Neural cell (in vitro differentiated cells): ENCODE data around the gene TCEAL4.

Experiments used
- EP300 ChIP-seq: fragments of 450-650 bp; conservative IDR thresholded peaks from 2 replicates; pipeline ENCODE4 v1.6.1; 2014; ENCODE audit warnings: antibody characterized with exemption, mild to moderate bottlenecking, moderate library complexity; ENCODE audit not compliant: poor library complexity, severe bottlenecking
- EZH2 ChIP-seq: fragments of 200-600, 300-800 bp; shearing (Covaris generic), sonication (generic); IDR thresholded peaks from 2 replicates; pipeline ENCODE4 v1.6.1; 2014; ENCODE audit warnings: antibody characterized with exemption, low read length, borderline replicate concordance, mild to moderate bottlenecking; ENCODE audit not compliant: insufficient read depth, poor library complexity, severe bottlenecking
- POLR2AphosphoS5 ChIP-seq: IDR thresholded peaks from 2 replicates; pipeline ENCODE4 v1.6.1; 2012
- RAD21 ChIP-seq: fragments of 450-650 bp; conservative IDR thresholded peaks from 2 replicates; pipeline ENCODE4 v1.6.1; 2014; ENCODE audit warnings: antibody characterized with exemption, mild to moderate bottlenecking, moderate library complexity
- SMC3 ChIP-seq: fragments of 450-650 bp; conservative IDR thresholded peaks from 2 replicates; pipeline ENCODE4 v1.6.1; 2014; ENCODE audit warnings: antibody characterized with exemption, mild to moderate bottlenecking, moderate library complexity; ENCODE audit not compliant: poor library complexity
- TAF1 ChIP-seq: IDR thresholded peaks from 2 replicates; pipeline ENCODE4 v1.6.1; 2012; ENCODE audit warnings: low read depth
- TF ChIP-seq, protein P1 (sequence below): IDR thresholded peaks from 2 replicates; pipeline ENCODE4 v1.6.1; 2012; ENCODE audit warnings: borderline replicate concordance
- TF ChIP-seq, protein P2 (sequence below): fragments of 450-650 bp; IDR thresholded peaks from 2 replicates; pipeline ENCODE4 v1.5.1; 2014; ENCODE audit warnings: antibody characterized with exemption, mild to moderate bottlenecking, moderate library complexity; ENCODE audit not compliant: poor library complexity, severe bottlenecking

- TF ChIP-seq, protein P1, sequence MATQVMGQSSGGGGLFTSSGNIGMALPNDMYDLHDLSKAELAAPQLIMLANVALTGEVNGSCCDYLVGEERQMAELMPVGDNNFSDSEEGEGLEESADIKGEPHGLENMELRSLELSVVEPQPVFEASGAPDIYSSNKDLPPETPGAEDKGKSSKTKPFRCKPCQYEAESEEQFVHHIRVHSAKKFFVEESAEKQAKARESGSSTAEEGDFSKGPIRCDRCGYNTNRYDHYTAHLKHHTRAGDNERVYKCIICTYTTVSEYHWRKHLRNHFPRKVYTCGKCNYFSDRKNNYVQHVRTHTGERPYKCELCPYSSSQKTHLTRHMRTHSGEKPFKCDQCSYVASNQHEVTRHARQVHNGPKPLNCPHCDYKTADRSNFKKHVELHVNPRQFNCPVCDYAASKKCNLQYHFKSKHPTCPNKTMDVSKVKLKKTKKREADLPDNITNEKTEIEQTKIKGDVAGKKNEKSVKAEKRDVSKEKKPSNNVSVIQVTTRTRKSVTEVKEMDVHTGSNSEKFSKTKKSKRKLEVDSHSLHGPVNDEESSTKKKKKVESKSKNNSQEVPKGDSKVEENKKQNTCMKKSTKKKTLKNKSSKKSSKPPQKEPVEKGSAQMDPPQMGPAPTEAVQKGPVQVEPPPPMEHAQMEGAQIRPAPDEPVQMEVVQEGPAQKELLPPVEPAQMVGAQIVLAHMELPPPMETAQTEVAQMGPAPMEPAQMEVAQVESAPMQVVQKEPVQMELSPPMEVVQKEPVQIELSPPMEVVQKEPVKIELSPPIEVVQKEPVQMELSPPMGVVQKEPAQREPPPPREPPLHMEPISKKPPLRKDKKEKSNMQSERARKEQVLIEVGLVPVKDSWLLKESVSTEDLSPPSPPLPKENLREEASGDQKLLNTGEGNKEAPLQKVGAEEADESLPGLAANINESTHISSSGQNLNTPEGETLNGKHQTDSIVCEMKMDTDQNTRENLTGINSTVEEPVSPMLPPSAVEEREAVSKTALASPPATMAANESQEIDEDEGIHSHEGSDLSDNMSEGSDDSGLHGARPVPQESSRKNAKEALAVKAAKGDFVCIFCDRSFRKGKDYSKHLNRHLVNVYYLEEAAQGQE: no peak
- TF ChIP-seq, protein P2, sequence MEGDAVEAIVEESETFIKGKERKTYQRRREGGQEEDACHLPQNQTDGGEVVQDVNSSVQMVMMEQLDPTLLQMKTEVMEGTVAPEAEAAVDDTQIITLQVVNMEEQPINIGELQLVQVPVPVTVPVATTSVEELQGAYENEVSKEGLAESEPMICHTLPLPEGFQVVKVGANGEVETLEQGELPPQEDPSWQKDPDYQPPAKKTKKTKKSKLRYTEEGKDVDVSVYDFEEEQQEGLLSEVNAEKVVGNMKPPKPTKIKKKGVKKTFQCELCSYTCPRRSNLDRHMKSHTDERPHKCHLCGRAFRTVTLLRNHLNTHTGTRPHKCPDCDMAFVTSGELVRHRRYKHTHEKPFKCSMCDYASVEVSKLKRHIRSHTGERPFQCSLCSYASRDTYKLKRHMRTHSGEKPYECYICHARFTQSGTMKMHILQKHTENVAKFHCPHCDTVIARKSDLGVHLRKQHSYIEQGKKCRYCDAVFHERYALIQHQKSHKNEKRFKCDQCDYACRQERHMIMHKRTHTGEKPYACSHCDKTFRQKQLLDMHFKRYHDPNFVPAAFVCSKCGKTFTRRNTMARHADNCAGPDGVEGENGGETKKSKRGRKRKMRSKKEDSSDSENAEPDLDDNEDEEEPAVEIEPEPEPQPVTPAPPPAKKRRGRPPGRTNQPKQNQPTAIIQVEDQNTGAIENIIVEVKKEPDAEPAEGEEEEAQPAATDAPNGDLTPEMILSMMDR: no peak
- TF ChIP-seq TAF1 (no peak), RAD21 (no peak), POLR2AphosphoS5 (no peak), EP300 (no peak), EZH2 (no peak), SMC3 (no peak)
These were observed 45.8 kb downstream of the TCEAL4 start for GRCh38 chrX:103631145-103631544.
